HEK293 (cell line): ENCODE measurements around the gene PIP4K2A.
A peak's percentile ranks its signal among the peaks of the same experiment; 100 is the strongest.

Experiments used
- CTCF ChIA-PET: fragments of 350-600 bp; formaldehyde crosslinking; extraction: SDS; loops from one replicate; lab custom pipeline; 2021; ENCODE audit warnings: antibody characterized with exemption; lab: Yijun Ruan, JAX
- POLR2A ChIA-PET: fragments of 300-600 bp; formaldehyde crosslinking; extraction: SDS; loops from one replicate; lab custom pipeline; 2020; ENCODE audit warnings: antibody characterized with exemption, inconsistent platforms; lab: Yijun Ruan, JAX
- H3K27ac ChIP-seq: fragments of 200-500 bp; sonication (Bioruptor generic); 2 replicates; pipeline ENCODE4 v1.5.1; 2014; ENCODE audit warnings: low read depth, low read length, control low read depth, inconsistent platforms; ENCODE audit errors: extremely low read depth
- H3K36me3 ChIP-seq, 2 experiments: fragments of 200-500 bp in 1 of 2; sonication (Bioruptor generic) in 1 of 2; 1 replicate in 1 of 2; 2 replicates in 1 of 2; pipeline ENCODE4 v1.5.1; 2014 to 2017; ENCODE audit warnings: inconsistent platforms in 2 of 2, low read length in 2 of 2; ENCODE audit not compliant: control insufficient read depth in 2 of 2, insufficient read depth in 1 of 2
- H3K4me1 ChIP-seq: fragments of 200-500 bp; sonication (Bioruptor generic); 2 replicates; pipeline ENCODE4 v1.5.1; 2014; ENCODE audit warnings: mild to moderate bottlenecking, low read length, inconsistent platforms; ENCODE audit not compliant: control insufficient read depth, insufficient read depth
- H3K4me3 ChIP-seq: 2 replicates; pipeline ENCODE4 v1.5.1; 2011; ENCODE audit warnings: low read depth, mild to moderate bottlenecking, control low read depth, low read length, moderate library complexity
- H3K9me3 ChIP-seq: fragments of 200-500 bp; sonication (Bioruptor generic); 2 replicates; pipeline ENCODE4 v1.5.1; 2014; ENCODE audit warnings: low read depth, low read length, inconsistent platforms; ENCODE audit not compliant: control insufficient read depth, insufficient read depth
- ATF2 ChIP-seq: fragments of 450-650 bp; formaldehyde crosslinking; IDR thresholded peaks from 2 replicates; pipeline ENCODE4 v1.5.1; 2016; ENCODE audit warnings: missing biosample characterization, missing genetic modification characterization, low read depth
- INSM2 ChIP-seq: fragments of 450-650 bp; formaldehyde crosslinking; IDR thresholded peaks from 2 replicates; pipeline ENCODE4 v1.5.1; 2016; ENCODE audit warnings: missing biosample characterization, missing genetic modification characterization
- PATZ1 ChIP-seq: fragments of 450-650 bp; formaldehyde crosslinking; IDR thresholded peaks from 2 replicates; pipeline ENCODE4 v1.5.1; 2016; ENCODE audit warnings: missing biosample characterization, missing genetic modification characterization
- PRDM1 ChIP-seq: fragments of 450-650 bp; formaldehyde crosslinking; IDR thresholded peaks from 2 replicates; pipeline ENCODE4; 2016; ENCODE audit warnings: missing biosample characterization, missing genetic modification characterization
- SCRT2 ChIP-seq: fragments of 450-650 bp; formaldehyde crosslinking; IDR thresholded peaks from 2 replicates; pipeline ENCODE4 v1.5.1; 2016; ENCODE audit warnings: missing biosample characterization, missing genetic modification characterization
- SP7 ChIP-seq: fragments of 450-650 bp; formaldehyde crosslinking; IDR thresholded peaks from 2 replicates; pipeline ENCODE4 v1.5.1; 2016; ENCODE audit warnings: missing biosample characterization, missing genetic modification characterization
- TSHZ1 ChIP-seq: fragments of 450-650 bp; formaldehyde crosslinking; IDR thresholded peaks from 2 replicates; pipeline ENCODE4 v1.5.1; 2016; ENCODE audit warnings: missing biosample characterization, missing genetic modification characterization, borderline replicate concordance
- ZBTB10 ChIP-seq: fragments of 450-650 bp; formaldehyde crosslinking; IDR thresholded peaks from 2 replicates; pipeline ENCODE4 v1.5.1; 2016; ENCODE audit warnings: missing biosample characterization, missing genetic modification characterization
- ZFP37 ChIP-seq: fragments of 450-650 bp; formaldehyde crosslinking; IDR thresholded peaks from 2 replicates; pipeline ENCODE4 v1.5.1; 2016; ENCODE audit warnings: missing biosample characterization, missing genetic modification characterization
- ZIC2 ChIP-seq: fragments of 450-650 bp; formaldehyde crosslinking; IDR thresholded peaks from 2 replicates; pipeline ENCODE4 v1.5.1; 2016; ENCODE audit warnings: missing biosample characterization, missing genetic modification characterization
- ZNF112 ChIP-seq: fragments of 450-650 bp; formaldehyde crosslinking; IDR thresholded peaks from 2 replicates; pipeline ENCODE4 v1.5.0; 2017; ENCODE audit warnings: missing biosample characterization, missing genetic modification characterization
- ZNF155 ChIP-seq: fragments of 450-650 bp; formaldehyde crosslinking; IDR thresholded peaks from 2 replicates; pipeline ENCODE4 v1.5.1; 2016; ENCODE audit warnings: missing biosample characterization, missing genetic modification characterization
- ZNF274 ChIP-seq, 2 experiments: fragments of 200-500 bp in 1 of 2; fragments of 450-650 bp in 1 of 2; sonication (Bioruptor generic) in 1 of 2; formaldehyde crosslinking in 1 of 2; IDR thresholded peaks; 2 replicates each; pipeline versions ENCODE4 v1.5.1 to v1.6.1; 2014 to 2016; ENCODE audit warnings: borderline replicate concordance in 1 of 2, inconsistent platforms in 1 of 2, low read length in 1 of 2, missing biosample characterization in 1 of 2, missing genetic modification characterization in 1 of 2
- ZNF335 ChIP-seq: fragments of 450-650 bp; formaldehyde crosslinking; conservative IDR thresholded peaks from 2 replicates; pipeline ENCODE4 v1.5.1; 2016; ENCODE audit warnings: missing biosample characterization, missing genetic modification characterization
- ZNF530 ChIP-seq: fragments of 450-650 bp; formaldehyde crosslinking; IDR thresholded peaks from 2 replicates; pipeline ENCODE4 v1.5.1; 2016; ENCODE audit warnings: low read depth, missing biosample characterization, missing genetic modification characterization
- ZNF626 ChIP-seq: fragments of 450-650 bp; sonication (Bioruptor Pico); formaldehyde crosslinking; IDR thresholded peaks from 2 replicates; pipeline ENCODE4 v1.5.1; 2018; ENCODE audit warnings: missing biosample characterization, missing genetic modification characterization, inconsistent platforms
- ZNF654 ChIP-seq: fragments of 450-650 bp; formaldehyde crosslinking; IDR thresholded peaks from 2 replicates; pipeline ENCODE4 v1.5.1; 2016; ENCODE audit warnings: low read depth, missing biosample characterization, missing genetic modification characterization
- ZNF768 ChIP-seq: fragments of 450-650 bp; formaldehyde crosslinking; IDR thresholded peaks from 2 replicates; pipeline ENCODE4 v1.5.1; 2018; ENCODE audit warnings: missing biosample characterization, mild to moderate bottlenecking, missing genetic modification characterization
- ZNF837 ChIP-seq: fragments of 450-650 bp; formaldehyde crosslinking; IDR thresholded peaks from 2 replicates; pipeline ENCODE4 v1.5.1; 2016; ENCODE audit warnings: missing biosample characterization, missing genetic modification characterization
- ZSCAN16 ChIP-seq: fragments of 450-650 bp; formaldehyde crosslinking; IDR thresholded peaks from 2 replicates; pipeline ENCODE4 v1.5.1; 2016; ENCODE audit warnings: missing biosample characterization, missing genetic modification characterization

PIP4K2A gene

GRCh38 chr10:22605168-22605567 is 109.2 kb downstream of the PIP4K2A start (continued):
- TF ChIP-seq PRDM1 (tag by site-specific recombination) (peak; percentile 83), INSM2 (peak; percentile 39; the same call in 1 of the 2 replicates), ZNF530 (tag by site-specific recombination) (no peak), PATZ1 (peak; percentile 60), ZNF112 (tag by site-specific recombination) (no peak), ZIC2 (tag by site-specific recombination) (peak; percentile 46), SP7 (peak; percentile 90)

GRCh38 chr10:22604344-22605126 is 109.8 kb downstream of the PIP4K2A start:
- H3K36me3 ChIP-seq: peaks cover 0 to 11% of the 10 kb centered on the region in 2 experiments; a peak in 2 of 3 replicates
- CTCF ChIA-PET: interaction anchor here (0.6 to 0.7 kb wide), 2 partner anchors 116 to 141 kb away, joined by 3 read pairs; no protein-coding TSS in a partner anchor
- H3K9me3 ChIP-seq: no peaks in the 10 kb centered on the region
- no peak overlapping the region for H3K4me3 ChIP-seq
- POLR2A ChIA-PET: no interaction called here
- H3K27ac ChIP-seq: no peak overlapping the region; the same call in 1 of the 2 replicates
- TF ChIP-seq SCRT2 (0 out of 2 replicates have a peak, but pooled peaks have one; percentile 15), ZNF530 (tag by site-specific recombination) (no peak)
- peaks cover 19% of the 10 kb centered on the region for H3K4me1 ChIP-seq

- no peak overlapping the region for H3K4me3 ChIP-seq
- peaks cover 26% of the 10 kb centered on the region for H3K4me1 ChIP-seq
- peaks cover 0 to 6% of the 10 kb centered on the region in 2 experiments; a peak in 2 of 3 replicates for H3K36me3 ChIP-seq
- TF ChIP-seq ZNF274 (IDR thresholded peaks at IDR 0.05; ENCODE audit: low read length): no peak
- TF ChIP-seq ZNF274 (tag by site-specific recombination; IDR thresholded peaks at IDR 0.05; ENCODE audit: borderline replicate concordance): no peak
- TF ChIP-seq ZNF155 (tag by site-specific recombination): no peak
- TF ChIP-seq ZBTB10: no peak
- no peak for TF ChIP-seq ZNF335 (tag by site-specific recombination)
- no peak for TF ChIP-seq ZNF768 (tag by site-specific recombination)
- TF ChIP-seq ZNF837 (tag by site-specific recombination): no peak
- TF ChIP-seq ZFP37 (tag by site-specific recombination): no peak
- TF ChIP-seq ATF2 (tag by site-specific recombination): no peak
- TF ChIP-seq TSHZ1 (tag by site-specific recombination): no peak
- no peak for TF ChIP-seq ZNF626 (tag by site-specific recombination)
- TF ChIP-seq ZSCAN16 (tag by site-specific recombination): no peak
- TF ChIP-seq ZNF654 (tag by site-specific recombination): no peak
- ChIA-PET CTCF (no interaction called here), POLR2A (no interaction called here)
- no peaks in the 10 kb centered on the region for H3K9me3 ChIP-seq
- no peak overlapping the region for H3K27ac ChIP-seq
These were observed 110.8 kb downstream of the PIP4K2A start for GRCh38 chr10:22603581-22603980.
